OCI-LY1 (cell line): ENCODE results near the gene OARD1.

ENCODE experiments used
- H2AFZ ChIP-seq: fragments of 200-600 bp; sonication (generic), shearing (Covaris generic); 2 replicates; pipeline ENCODE4 v1.6.0; 2014; ENCODE audit warnings: antibody characterized with exemption, mild to moderate bottlenecking, low read length
- H3F3A ChIP-seq: fragments of 200-600 bp; sonication (generic), shearing (Covaris generic); 2 replicates; pipeline ENCODE4 v1.6.0; 2014; ENCODE audit warnings: mild to moderate bottlenecking, antibody characterized with exemption, low read length, moderate library complexity; ENCODE audit not compliant: insufficient read depth
- H3K27ac ChIP-seq: fragments of 200-600 bp; sonication (generic); 2 replicates; pipeline ENCODE4 v1.5.1; 2014; ENCODE audit warnings: low read length, mixed run types, mild to moderate bottlenecking, low read depth; ENCODE audit not compliant: poor library complexity, severe bottlenecking
- H3K27me3 ChIP-seq: fragments of 200-600 bp; sonication (generic); 2 replicates; pipeline ENCODE4 v1.6.0; 2014; ENCODE audit warnings: antibody characterized with exemption, mild to moderate bottlenecking, low read length, moderate library complexity; ENCODE audit not compliant: insufficient read depth
- H3K36me3 ChIP-seq: fragments of 200-600 bp; sonication (generic); 2 replicates; pipeline ENCODE4 v1.6.1; 2014; ENCODE audit warnings: mild to moderate bottlenecking, antibody characterized with exemption, low read length, moderate library complexity, mixed read lengths; ENCODE audit not compliant: insufficient read depth
- H3K4me1 ChIP-seq: fragments of 200-600 bp; sonication (generic); 2 replicates; pipeline ENCODE4 v1.5.1; 2014; ENCODE audit warnings: mild to moderate bottlenecking, low read length, moderate library complexity; ENCODE audit not compliant: insufficient read depth, severe bottlenecking
- H3K4me2 ChIP-seq: fragments of 200-600 bp; sonication (generic), shearing (Covaris generic); 2 replicates; pipeline ENCODE4 v1.6.1; 2014; ENCODE audit warnings: low read length
- H3K4me3 ChIP-seq: fragments of 200-600 bp; sonication (generic); 2 replicates; pipeline ENCODE4 v1.5.1; 2014; ENCODE audit warnings: low read length, low read depth, mild to moderate bottlenecking, mixed read lengths; ENCODE audit not compliant: poor library complexity, severe bottlenecking
- H3K79me2 ChIP-seq: fragments of 200-600 bp; shearing (Covaris generic); 2 replicates; pipeline ENCODE4 v1.6.1; 2016; ENCODE audit warnings: mixed run types, low read length, mixed read lengths; ENCODE audit not compliant: insufficient read depth
- H3K9ac ChIP-seq: fragments of 200-600 bp; sonication (generic), shearing (Covaris generic); 2 replicates; pipeline ENCODE4 v1.6.1; 2014; ENCODE audit warnings: mild to moderate bottlenecking, low read length, mixed read lengths
- H3K9me2 ChIP-seq: fragments of 200-600 bp; sonication (generic), shearing (Covaris generic); 2 replicates; pipeline ENCODE4 v1.6.1; 2014; ENCODE audit warnings: low read depth, mild to moderate bottlenecking, low read length, mixed read lengths
- H3K9me3 ChIP-seq: fragments of 200-600 bp; shearing (Covaris generic); 2 replicates; pipeline ENCODE4 v1.6.1; 2014; ENCODE audit warnings: low read length, mixed read lengths
- H4K20me1 ChIP-seq: fragments of 200-600 bp; sonication (generic), shearing (Covaris generic); 2 replicates; pipeline ENCODE4 v1.6.0; 2016; ENCODE audit warnings: mild to moderate bottlenecking, low read length; ENCODE audit not compliant: insufficient read depth
- CTCF ChIP-seq: fragments of 200-600 bp; sonication (generic), shearing (Covaris generic); IDR thresholded peaks from 2 replicates; pipeline ENCODE4 v1.5.1; 2017; ENCODE audit warnings: mild to moderate bottlenecking, antibody characterized with exemption, low read length, moderate library complexity, mixed read lengths
- EZH2 ChIP-seq: fragments of 200-600 bp; sonication (generic), shearing (Covaris generic); IDR thresholded peaks from 2 replicates; pipeline ENCODE4 v1.8.0; 2017; ENCODE audit warnings: borderline replicate concordance, mixed run types, mild to moderate bottlenecking, antibody characterized with exemption, low read length, moderate library complexity, mixed read lengths

The OARD1 gene

GRCh38 chr6:41065550-41066026, 6.6 kb downstream of the OARD1 start:
- no peaks in the 10 kb centered on the region for H3F3A ChIP-seq
- no peak overlapping the region for H3K9ac ChIP-seq

GRCh38 chr6:41064841-41065240, 7.3 kb downstream of the OARD1 start:
- no peaks in the 10 kb centered on the region for H3F3A ChIP-seq
- no peaks in the 10 kb centered on the region for H4K20me1 ChIP-seq
- no peak overlapping the region for H3K27ac ChIP-seq
- no peaks in the 10 kb centered on the region for H3K27me3 ChIP-seq
- no peak overlapping the region for H3K4me3 ChIP-seq
- H2AFZ ChIP-seq: no peak overlapping the region
- H3K9ac ChIP-seq: no peak overlapping the region
- H3K4me1 ChIP-seq: no peaks in the 10 kb centered on the region
- H3K36me3 ChIP-seq: peaks cover 31% of the 10 kb centered on the region
- H3K79me2 ChIP-seq: no peaks in the 10 kb centered on the region
- no peaks in the 10 kb centered on the region for H3K9me3 ChIP-seq
- no peak overlapping the region for H3K4me2 ChIP-seq
- TF ChIP-seq EZH2 (no peak), CTCF (no peak)
- H3K9me2 ChIP-seq: no peaks in the 10 kb centered on the region

More at GRCh38 chr6:41065550-41066026, 6.6 kb downstream of the OARD1 start:
- no peaks in the 10 kb centered on the region for H3K79me2 ChIP-seq
- H3K4me1 ChIP-seq: peaks cover 1% of the 10 kb centered on the region
- H3K36me3 ChIP-seq: peaks cover 34% of the 10 kb centered on the region
- no peaks in the 10 kb centered on the region for H4K20me1 ChIP-seq
- no peak for TF ChIP-seq EZH2
- TF ChIP-seq CTCF: no peak
- H3K9me3 ChIP-seq: no peaks in the 10 kb centered on the region
- no peak overlapping the region for H3K4me2 ChIP-seq
- no peak overlapping the region for H3K4me3 ChIP-seq
- no peak overlapping the region for H3K27ac ChIP-seq
- H2AFZ ChIP-seq: no peak overlapping the region
- no peaks in the 10 kb centered on the region for H3K27me3 ChIP-seq
- no peaks in the 10 kb centered on the region for H3K9me2 ChIP-seq

DNA sequence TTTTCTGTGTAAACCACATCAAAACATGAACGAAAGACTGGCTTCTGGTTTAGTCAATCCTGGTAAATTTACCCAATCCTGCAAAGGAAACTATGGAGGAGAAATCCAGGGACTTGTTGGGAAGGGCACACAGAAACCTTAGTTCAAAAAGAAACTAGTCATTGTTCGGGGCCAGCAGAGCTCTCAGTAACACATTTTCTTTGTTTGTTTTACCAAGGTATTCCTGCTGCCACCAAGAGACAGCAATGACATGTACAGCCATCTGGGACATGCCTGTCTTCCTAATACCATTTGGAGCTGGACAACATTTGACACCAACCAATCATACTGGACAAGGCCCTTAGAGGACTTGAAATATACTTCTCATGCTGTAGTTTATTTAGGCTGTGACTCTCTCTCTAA, 8.3 kb downstream of the OARD1 start:
- H3K27ac ChIP-seq: no peak overlapping the region
- H3K9ac ChIP-seq: no peak overlapping the region

More for the DNA sequence above, 8.3 kb downstream of the OARD1 start:
- TF ChIP-seq EZH2 (no peak), CTCF (no peak)
- peaks cover 31% of the 10 kb centered on the region for H3K36me3 ChIP-seq
- no peak overlapping the region for H3K4me2 ChIP-seq
- no peaks in the 10 kb centered on the region for H3K9me2 ChIP-seq
- H3K4me3 ChIP-seq: no peak overlapping the region
- no peaks in the 10 kb centered on the region for H3K9me3 ChIP-seq
- H4K20me1 ChIP-seq: no peaks in the 10 kb centered on the region
- H3K79me2 ChIP-seq: no peaks in the 10 kb centered on the region
- no peaks in the 10 kb centered on the region for H3F3A ChIP-seq
- H3K27me3 ChIP-seq: no peaks in the 10 kb centered on the region
- no peak overlapping the region for H2AFZ ChIP-seq
- no peaks in the 10 kb centered on the region for H3K4me1 ChIP-seq
